Testis (tissue), 2 donors: Measurements from ENCODE around the gene PSMB11.

Source experiments
- POLR2A ChIP-seq: fragments of 450-650 bp; IDR thresholded peaks from one replicate; pipeline ENCODE4 v1.6.1; 2017; ENCODE audit warnings: antibody characterized with exemption, mild to moderate bottlenecking, moderate library complexity
- TF ChIP-seq, protein P1 (sequence below), 3 experiments: fragments of 450-650 bp in 2 of 3; fragments of 200-600 bp in 1 of 3; sonication (generic) in 1 of 3; IDR thresholded peaks; one replicate each; pipeline ENCODE4 v1.5.1; 2016 to 2019; ENCODE audit warnings: antibody characterized with exemption in 3 of 3, mild to moderate bottlenecking in 2 of 3, moderate library complexity in 1 of 3

DNA sequence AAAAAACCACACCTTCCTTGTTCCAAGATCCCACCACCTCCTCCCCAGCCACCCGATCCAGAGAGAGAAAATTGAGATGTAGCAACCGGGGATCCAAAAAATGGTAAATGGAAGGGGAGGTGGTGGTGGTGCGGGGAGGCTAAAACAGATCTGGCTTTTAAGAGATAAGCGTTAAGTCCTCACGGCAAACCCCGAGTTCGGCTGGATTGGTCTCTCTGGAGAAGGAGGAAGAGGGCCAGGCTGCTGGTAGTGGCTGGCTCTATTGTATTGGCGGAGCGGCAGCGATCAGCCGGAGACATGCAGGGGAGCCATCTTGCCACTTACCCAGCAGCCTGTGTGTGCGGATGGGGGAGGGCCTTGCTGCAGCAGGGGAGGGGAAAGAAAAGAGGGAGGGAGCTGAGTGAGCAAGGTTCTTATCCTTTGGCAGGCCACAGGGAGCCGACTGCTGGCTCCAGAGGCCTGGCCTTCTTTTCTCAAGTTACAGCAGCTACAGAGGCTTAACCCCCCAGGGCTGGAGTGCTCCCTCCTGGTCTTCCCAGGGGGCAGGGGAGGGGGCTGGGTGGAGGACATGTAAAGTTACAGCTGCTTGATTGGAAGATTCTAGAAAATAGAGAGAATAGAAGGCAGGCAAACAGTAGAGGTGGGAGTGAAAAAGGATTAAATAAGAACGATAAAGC, 29.4 kb downstream of the PSMB11 start:
- TF ChIP-seq, protein P1, sequence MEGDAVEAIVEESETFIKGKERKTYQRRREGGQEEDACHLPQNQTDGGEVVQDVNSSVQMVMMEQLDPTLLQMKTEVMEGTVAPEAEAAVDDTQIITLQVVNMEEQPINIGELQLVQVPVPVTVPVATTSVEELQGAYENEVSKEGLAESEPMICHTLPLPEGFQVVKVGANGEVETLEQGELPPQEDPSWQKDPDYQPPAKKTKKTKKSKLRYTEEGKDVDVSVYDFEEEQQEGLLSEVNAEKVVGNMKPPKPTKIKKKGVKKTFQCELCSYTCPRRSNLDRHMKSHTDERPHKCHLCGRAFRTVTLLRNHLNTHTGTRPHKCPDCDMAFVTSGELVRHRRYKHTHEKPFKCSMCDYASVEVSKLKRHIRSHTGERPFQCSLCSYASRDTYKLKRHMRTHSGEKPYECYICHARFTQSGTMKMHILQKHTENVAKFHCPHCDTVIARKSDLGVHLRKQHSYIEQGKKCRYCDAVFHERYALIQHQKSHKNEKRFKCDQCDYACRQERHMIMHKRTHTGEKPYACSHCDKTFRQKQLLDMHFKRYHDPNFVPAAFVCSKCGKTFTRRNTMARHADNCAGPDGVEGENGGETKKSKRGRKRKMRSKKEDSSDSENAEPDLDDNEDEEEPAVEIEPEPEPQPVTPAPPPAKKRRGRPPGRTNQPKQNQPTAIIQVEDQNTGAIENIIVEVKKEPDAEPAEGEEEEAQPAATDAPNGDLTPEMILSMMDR (IDR thresholded peaks at IDR 0.05): no peak
- TF ChIP-seq POLR2A: no peak
